H1 (cell line): ENCODE data around the gene SLC18A3. TPM values are rescaled to one million over a fixed set of nuclear protein-coding genes. Genes with fewer than 3 reads are reported as not detected.

ENCODE experiments used
- CTCF ChIA-PET: fragments of 300-600 bp; sonication (Branson Sonifier 250); formaldehyde crosslinking; loops from one replicate; lab custom pipeline; 2021; ENCODE audit not compliant: partially characterized antibody; lab: Charles Lee
- POLR2A ChIA-PET: fragments of 300-600 bp; sonication (Branson Sonifier 250); formaldehyde crosslinking; loops from one replicate; lab custom pipeline; 2021; ENCODE audit warnings: inconsistent platforms; ENCODE audit not compliant: partially characterized antibody; lab: Charles Lee
- DNase-seq, 2 experiments: peaks; one replicate each; pipeline versions ENCODE4 v3.0.0 to v3.0.0-alpha.2; 2010 to 2022; ENCODE audit warnings: low spot score in 2 of 2, low read depth in 1 of 2, mixed read lengths in 1 of 2
- FAIRE-seq: peaks from 2 replicates; lab custom pipeline; 2011; peaks lifted over from hg19 to GRCh38; lab: Jason Lieb, UNC
- H2AFZ ChIP-seq: 2 replicates; pipeline ENCODE4 v1.8.1; 2012; ENCODE audit warnings: low read length, inconsistent platforms
- H2AK5ac ChIP-seq: 2 replicates; pipeline ENCODE4 v1.6.1; 2013; ENCODE audit warnings: low read depth, low read length
- H2BK120ac ChIP-seq: replicated peaks from 2 replicates; pipeline ENCODE3; 2013; ENCODE audit warnings: low read depth, low read length, inconsistent platforms
- H2BK12ac ChIP-seq: 2 replicates; pipeline ENCODE4 v1.6.1; 2013; ENCODE audit warnings: low read depth, low read length
- H2BK15ac ChIP-seq: 2 replicates; pipeline ENCODE4 v1.6.1; 2013; ENCODE audit warnings: low read length
- H2BK20ac ChIP-seq: 2 replicates; pipeline ENCODE4 v1.6.1; 2013; ENCODE audit warnings: low read length
- H2BK5ac ChIP-seq: 2 replicates; pipeline ENCODE4 v1.6.1; 2013; ENCODE audit warnings: low read depth, low read length
- H3K14ac ChIP-seq: 2 replicates; pipeline ENCODE4 v1.6.1; 2013; ENCODE audit warnings: inconsistent platforms; ENCODE audit not compliant: insufficient read length
- H3K18ac ChIP-seq: 2 replicates; pipeline ENCODE4 v1.6.1; 2013; ENCODE audit warnings: low read length; ENCODE audit errors: extremely low read depth
- H3K23ac ChIP-seq: 2 replicates; pipeline ENCODE4 v1.6.1; 2013; ENCODE audit warnings: inconsistent platforms; ENCODE audit not compliant: insufficient read length
- H3K23me2 ChIP-seq: 2 replicates; pipeline ENCODE4 v1.6.1; 2013; ENCODE audit warnings: low read depth, low read length
- H3K27ac ChIP-seq: 2 replicates; pipeline ENCODE4 v1.6.1; 2011; ENCODE audit warnings: low read depth, low read length, inconsistent platforms
- H3K27me3 ChIP-seq, 4 experiments: replicated peaks in 1 of 4; 1 replicate in 1 of 4; 2 replicates in 3 of 4; pipeline versions ENCODE4 v1.6.1 to v1.8.1; 2011 to 2013; ENCODE audit warnings: low read length in 3 of 4, mild to moderate bottlenecking in 3 of 4, inconsistent platforms in 2 of 4, mixed read lengths in 2 of 4, moderate library complexity in 1 of 4; ENCODE audit not compliant: control insufficient read depth in 3 of 4, insufficient read depth in 3 of 4; ENCODE audit errors: extremely low read depth in 1 of 4
- H3K36me3 ChIP-seq, 4 experiments: 2 replicates each; pipeline versions ENCODE4 v1.6.1 to v1.8.1; 2011 to 2013; ENCODE audit warnings: mild to moderate bottlenecking in 4 of 4, low read length in 3 of 4, moderate library complexity in 2 of 4, control low read depth in 1 of 4, inconsistent platforms in 1 of 4; ENCODE audit not compliant: insufficient read depth in 4 of 4, control insufficient read depth in 2 of 4
- H3K4ac ChIP-seq: replicated peaks from 2 replicates; pipeline ENCODE3; 2013; ENCODE audit warnings: low read length, low read depth, mixed read lengths, inconsistent platforms; ENCODE audit not compliant: insufficient read length
- H3K4me1 ChIP-seq, 4 experiments: replicated peaks in 1 of 4; 1 replicate in 1 of 4; 2 replicates in 3 of 4; pipeline versions ENCODE4 v1.6.1 to v1.8.1; 2011 to 2013; ENCODE audit warnings: low read length in 3 of 4, inconsistent platforms in 2 of 4, mixed read lengths in 1 of 4; ENCODE audit not compliant: insufficient read depth in 4 of 4, control insufficient read depth in 3 of 4
- H3K4me2 ChIP-seq, 2 experiments: 2 replicates each; pipeline versions ENCODE4 v1.6.1 to v1.8.1; 2011 to 2013; ENCODE audit warnings: low read depth in 2 of 2, low read length in 2 of 2, control low read depth in 1 of 2, inconsistent platforms in 1 of 2, mild to moderate bottlenecking in 1 of 2; ENCODE audit not compliant: insufficient read depth in 1 of 2
- H3K4me3 ChIP-seq, 4 experiments: fragments of 200-600, 300-600 bp in 1 of 4; sonication (generic), shearing (Covaris generic), sonication (Bioruptor Twin) in 1 of 4; 2 replicates each; pipeline versions ENCODE4 v1.5.1 to v1.8.1; 2011 to 2016; ENCODE audit warnings: low read length in 4 of 4, low read depth in 3 of 4, control low read depth in 2 of 4, inconsistent platforms in 2 of 4, mild to moderate bottlenecking in 2 of 4, mixed read lengths in 1 of 4, moderate library complexity in 1 of 4; ENCODE audit not compliant: insufficient read depth in 2 of 4; ENCODE audit errors: extremely low read depth in 1 of 4
- H3K56ac ChIP-seq: replicated peaks from 2 replicates; pipeline ENCODE3; 2013; ENCODE audit warnings: low read depth, mild to moderate bottlenecking, mixed read lengths, low read length, inconsistent platforms; ENCODE audit not compliant: insufficient read length
- H3K79me1 ChIP-seq: 2 replicates; pipeline ENCODE4 v1.6.1; 2013; ENCODE audit warnings: low read depth, low read length, control low read depth
- H3K79me2 ChIP-seq, 2 experiments: 2 replicates each; pipeline versions ENCODE4 v1.6.1 to v1.8.1; 2012 to 2013; ENCODE audit warnings: low read length in 2 of 2, mild to moderate bottlenecking in 2 of 2, inconsistent platforms in 1 of 2; ENCODE audit not compliant: insufficient read depth in 2 of 2, control insufficient read depth in 1 of 2
- H3K9ac ChIP-seq, 4 experiments: replicated peaks in 1 of 4; 1 replicate in 1 of 4; 2 replicates in 3 of 4; pipeline versions ENCODE4 v1.6.1 to v1.8.1; 2011 to 2013; ENCODE audit warnings: low read depth in 3 of 4, low read length in 3 of 4, control low read depth in 2 of 4, mild to moderate bottlenecking in 2 of 4, moderate library complexity in 2 of 4, inconsistent platforms in 1 of 4; ENCODE audit errors: extremely low read depth in 1 of 4
- H3K9me3 ChIP-seq, 2 experiments: 2 replicates each; pipeline versions ENCODE4 v1.6.1 to v1.8.1; 2012 to 2013; ENCODE audit warnings: mild to moderate bottlenecking in 2 of 2, moderate library complexity in 2 of 2, control low read depth in 1 of 2, inconsistent platforms in 1 of 2, low read depth in 1 of 2, low read length in 1 of 2, mixed read lengths in 1 of 2; ENCODE audit not compliant: insufficient read depth in 2 of 2
- H4K20me1 ChIP-seq, 2 experiments: replicated peaks in 1 of 2; 2 replicates each; pipeline versions ENCODE3 to v1.8.1; 2011 to 2013; ENCODE audit warnings: inconsistent platforms in 2 of 2, low read length in 2 of 2, mild to moderate bottlenecking in 1 of 2; ENCODE audit not compliant: insufficient read depth in 2 of 2, control insufficient read depth in 1 of 2
- H4K5ac ChIP-seq: 2 replicates; pipeline ENCODE4 v1.6.1; 2013; ENCODE audit warnings: low read length, low read depth, mixed read lengths, inconsistent platforms; ENCODE audit not compliant: insufficient read length
- H4K8ac ChIP-seq: 2 replicates; pipeline ENCODE4 v1.8.0; 2013; ENCODE audit warnings: mild to moderate bottlenecking, moderate library complexity, low read length, inconsistent platforms; ENCODE audit not compliant: insufficient read depth; ENCODE audit errors: extremely low read depth
- H4K91ac ChIP-seq: replicated peaks from 2 replicates; pipeline ENCODE3; 2013; ENCODE audit warnings: low read length, mixed read lengths, inconsistent platforms; ENCODE audit not compliant: insufficient read length
- SUZ12 ChIP-seq: fragments of 200-600 bp; sonication (generic); IDR thresholded peaks from 2 replicates; pipeline ENCODE4 v1.6.1; 2012; ENCODE audit warnings: mild to moderate bottlenecking, inconsistent platforms, low read length, moderate library complexity, mixed read lengths
- WGBS, 2 experiments: shearing (Covaris generic) in 1 of 2; methylation state at CpG; one replicate each; pipeline versions ENCODE4 v1.1.6 to v1.1.7; 2013 to 2015; ENCODE audit warnings: low lambda C conversion rate in 2 of 2, mixed read lengths in 2 of 2, inconsistent platforms in 1 of 2, low coverage in 1 of 2, missing lambda C conversion rate in 1 of 2; ENCODE audit not compliant: insufficient replicate concordance in 2 of 2, insufficient coverage in 1 of 2, insufficient read length in 1 of 2; ENCODE audit errors: extremely low coverage in 1 of 2, missing lambda C conversion rate in 1 of 2; 5-methylcytosine and 5-hydroxymethylcytosine counted together
- polyA plus RNA-seq, 7 experiments: library from polyadenylated mRNA; depleted of rRNA in 3 of 7; stranded (reverse) in 5 of 7; unstranded in 2 of 7; fragments of >200 nt in 5 of 7; fragments of 200-250 nt in 2 of 7; gene quantifications; 1 replicate in 5 of 7; 2 replicates in 1 of 7; 4 replicates in 1 of 7; pipeline versions ENCODE4 v1.2.1 to v1.2.3, GENCODE V29; 2011 to 2013; ENCODE audit warnings: missing spikeins in 2 of 7, mixed read lengths in 2 of 7
- total RNA-seq: library from RNA; stranded (reverse); fragmentation: NEBNext Ultra II Directional; extraction: Animal tissue kit (Norgen Biotek cat#: 25700); gene quantifications from 2 replicates; pipeline ENCODE4 v1.2.1, GENCODE V29; 2021

SLC18A3 gene
- total and polyA plus RNA-seq, 2 of the 8 experiments (the other 6 are each of a cell fraction or from before 2014, with no cell fraction given) = 0.17 TPM; not detected in 1

DNA sequence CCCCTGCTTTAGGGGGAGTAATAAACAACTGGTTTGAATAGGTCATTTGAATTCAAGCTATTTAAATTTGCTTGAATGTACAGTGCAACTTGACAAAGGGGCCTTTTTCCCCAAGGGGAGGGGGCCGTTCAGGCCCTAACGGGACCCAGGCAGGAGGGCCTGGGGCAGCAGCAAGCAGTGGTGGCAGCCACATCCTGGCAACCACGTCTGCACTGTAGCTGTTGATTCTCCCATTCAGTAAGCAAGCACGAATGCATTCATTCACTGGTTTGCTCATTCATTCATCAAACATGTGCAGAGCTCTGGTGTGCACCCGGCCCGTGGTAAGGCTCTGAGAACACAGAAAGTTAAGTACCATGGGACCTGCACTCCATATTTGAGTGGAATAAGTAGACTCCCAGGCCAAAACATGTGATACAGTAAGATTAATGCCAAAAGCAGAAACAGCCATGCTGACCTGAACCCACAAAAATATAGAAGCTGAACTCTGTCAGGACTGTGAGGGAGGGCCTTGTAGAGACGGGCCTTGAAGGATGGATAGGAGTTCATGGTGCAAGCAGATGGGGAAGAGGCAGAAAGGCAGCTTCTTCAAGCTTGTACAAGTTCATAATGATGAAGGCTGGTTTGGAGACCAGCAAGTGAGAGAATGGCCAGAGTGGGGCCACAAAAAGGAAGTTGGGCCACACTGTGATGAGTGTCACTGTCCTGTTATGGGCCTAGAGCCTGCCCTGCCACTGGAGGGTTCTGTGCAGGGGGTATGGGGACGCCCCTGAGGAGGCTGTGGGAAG, 40.0 kb downstream of the SLC18A3 start:
- no peaks in the 10 kb centered on the region for H3K23me2 ChIP-seq
- H4K20me1 ChIP-seq = no peaks in the 10 kb centered on the region
- no peak overlapping the region for H3K14ac ChIP-seq
- FAIRE-seq (no peak), DNase-seq (peak in 1 of 2 experiments; percentile 40)
- no peak overlapping the region for H3K4me2 ChIP-seq
- no peak overlapping the region for H2BK20ac ChIP-seq
- H2BK12ac ChIP-seq = no peak overlapping the region
- no peak overlapping the region for H3K9ac ChIP-seq
- no peak overlapping the region for H2AK5ac ChIP-seq
- no peaks in the 10 kb centered on the region for H3K79me2 ChIP-seq
- H4K8ac ChIP-seq = peak overlapping the region; percentile 45; the same call in 1 of the 2 replicates
- POLR2A ChIA-PET = interaction anchor here (1.0 kb wide), 1 partner anchor 13 kb away, joined by 3 read pairs; no protein-coding TSS in a partner anchor
- no peak overlapping the region for H2AFZ ChIP-seq
- no peak overlapping the region for H4K91ac ChIP-seq
- no peaks in the 10 kb centered on the region for H3K9me3 ChIP-seq
- peaks cover 0 to 4% (median 1%) of the 10 kb centered on the region in 4 experiments; a peak in 3 of 7 replicates for H3K4me1 ChIP-seq
- H3K56ac ChIP-seq = no peak overlapping the region
- H3K27me3 ChIP-seq = peaks cover 0 to 2% (median 0%) of the 10 kb centered on the region in 4 experiments; a peak in 2 of 7 replicates
- WGBS, 2 experiments = 69% methylated on average over 8 of the region's 8 CpGs; no CpG with 5 or more reads in 1 of the 2 experiments
- CTCF ChIA-PET = interaction anchor here (0.9 to 2.3 kb wide), 10 partner anchors 10 to 95 kb away, joined by 3 to 7 read pairs (median 4); no protein-coding TSS in a partner anchor
- H4K5ac ChIP-seq = no peak overlapping the region
- H2BK5ac ChIP-seq = no peak overlapping the region
- H3K79me1 ChIP-seq = no peaks in the 10 kb centered on the region
- no peak overlapping the region for H3K18ac ChIP-seq
- no peaks in the 10 kb centered on the region for H3K36me3 ChIP-seq
- no peak overlapping the region for H3K4ac ChIP-seq
- no peak overlapping the region for H2BK120ac ChIP-seq
- no peak overlapping the region for H3K27ac ChIP-seq
- no peak overlapping the region for H3K4me3 ChIP-seq
- no peak overlapping the region for H2BK15ac ChIP-seq
- H3K23ac ChIP-seq = no peak overlapping the region
- TF ChIP-seq SUZ12 = no peak
